Activated T-helper 9 cell treated with anti-CD3 and anti-CD28 coated beads, Interleukin-2, amount 50 U/mL, for 16 hours (primary cell): ENCODE measurements around the gene UQCRH.
"Not testable (repeated sequence)": the region's sequence is repeated elsewhere in the genome, so short reads cannot be mapped to it uniquely, and the experiment has no call there.

Experiments used
- DNase-seq: peaks from one replicate; pipeline ENCODE4 v3.0.0-alpha.2; 2020; ENCODE audit warnings: low read depth

UQCRH gene

GRCh38 chr1:46333300-46334029 is 30.0 kb downstream of the UQCRH start:
- no peak for DNase-seq

- DNase-seq = no peak
These were observed 30.5 kb downstream of the UQCRH start for GRCh38 chr1:46334030-46334384.

- DNase-seq = no peak
These were observed 31.6 kb downstream of the UQCRH start for GRCh38 chr1:46335081-46335480.

GRCh38 chr1:46337409-46337808 is 33.9 kb downstream of the UQCRH start:
- DNase-seq = not testable (repeated sequence)

- peak; percentile 76 for DNase-seq
These were observed 37.1 kb downstream of the UQCRH start, which contains the start of gene NSUN4 for GRCh38 chr1:46340404-46341221. Gene NSUN4 (plus strand): TSS chr1:46340807. CDS start chr1:46340827, 20 bp downstream.

GRCh38 chr1:46341222-46342083 is 38.0 kb downstream of the UQCRH start:
- no peak for DNase-seq

- DNase-seq = no peak
These were observed 38.7 kb downstream of the UQCRH start for GRCh38 chr1:46342084-46342656.

GRCh38 chr1:46342677-46343350 is 39.3 kb downstream of the UQCRH start:
- no peak for DNase-seq

- DNase-seq = no peak
These were observed 39.8 kb downstream of the UQCRH start for GRCh38 chr1:46343351-46343695.

- DNase-seq = no peak
These were observed 40.2 kb downstream of the UQCRH start for GRCh38 chr1:46343705-46344104.

GRCh38 chr1:46344481-46344880 is 41.0 kb downstream of the UQCRH start:
- DNase-seq = no peak

GRCh38 chr1:46345281-46345680 is 41.8 kb downstream of the UQCRH start:
- no peak for DNase-seq

GRCh38 chr1:46352363-46352762 is 48.9 kb downstream of the UQCRH start:
- DNase-seq = no peak

- DNase-seq = not testable (repeated sequence)
These were observed 52.4 kb downstream of the UQCRH start for GRCh38 chr1:46355920-46356319.

GRCh38 chr1:46362158-46362557 is 58.7 kb downstream of the UQCRH start:
- DNase-seq = no peak

- DNase-seq = no peak
These were observed 59.6 kb downstream of the UQCRH start for GRCh38 chr1:46363121-46363520.

- DNase-seq = no peak
These were observed 61.1 kb downstream of the UQCRH start for GRCh38 chr1:46364612-46365011.

- not testable (repeated sequence) for DNase-seq
These were observed 62.3 kb downstream of the UQCRH start for GRCh38 chr1:46365796-46366195.
